Activated CD4-positive, alpha-beta memory T cell treated with anti-CD3 and anti-CD28 coated beads for 36 hours (primary cell): Measurements from ENCODE around the gene MAPKAPK5. TPM values are rescaled to one million over a fixed set of nuclear protein-coding genes. Genes with fewer than 3 reads are reported as not detected.

Source experiments
- CTCF ChIA-PET: fragments of 350-600 bp; sonication (Branson Sonifier 250); formaldehyde crosslinking; loops from one replicate; lab custom pipeline; 2021; ENCODE audit warnings: antibody characterized with exemption, inconsistent platforms; lab: Charles Lee
- POLR2A ChIA-PET: fragments of 350-600 bp; sonication (Branson Sonifier 250); formaldehyde crosslinking; loops from one replicate; lab custom pipeline; 2021; ENCODE audit warnings: antibody characterized with exemption; lab: Charles Lee
- DNase-seq: peaks from one replicate; pipeline ENCODE4 v3.0.0-alpha.2; 2020
- H3K27ac Mint-ChIP-seq: one replicate; pipeline ENCODE4 v1.8.0; 2021; ENCODE audit warnings: mixed read lengths
- H3K27me3 Mint-ChIP-seq: one replicate; pipeline ENCODE4 v1.8.0; 2021; ENCODE audit warnings: mixed read lengths
- H3K36me3 Mint-ChIP-seq: one replicate; pipeline ENCODE4 v1.8.0; 2021; ENCODE audit warnings: mixed read lengths
- H3K4me1 Mint-ChIP-seq: one replicate; pipeline ENCODE4 v1.8.0; 2021; ENCODE audit warnings: low read depth, mixed read lengths
- H3K4me3 Mint-ChIP-seq: one replicate; pipeline ENCODE4 v1.8.0; 2021; ENCODE audit warnings: mild to moderate bottlenecking, mixed read lengths
- H3K9me3 Mint-ChIP-seq: one replicate; pipeline ENCODE4 v1.8.0; 2021; ENCODE audit warnings: mixed read lengths
- intact Hi-C: fragments of 100-400 bp; cut with micrococcal nuclease; formaldehyde crosslinking; loops from one replicate; pipeline ENCODE4 v1.15.1; 2023
- total RNA-seq, 2 experiments: library from RNA; stranded (reverse); gene quantifications; one replicate each; pipeline ENCODE4 v1.2.3, GENCODE V29; 2021

MAPKAPK5 gene
- total RNA-seq, 2 experiments from 2014 or later = 53.7 to 53.9 TPM

DNA sequence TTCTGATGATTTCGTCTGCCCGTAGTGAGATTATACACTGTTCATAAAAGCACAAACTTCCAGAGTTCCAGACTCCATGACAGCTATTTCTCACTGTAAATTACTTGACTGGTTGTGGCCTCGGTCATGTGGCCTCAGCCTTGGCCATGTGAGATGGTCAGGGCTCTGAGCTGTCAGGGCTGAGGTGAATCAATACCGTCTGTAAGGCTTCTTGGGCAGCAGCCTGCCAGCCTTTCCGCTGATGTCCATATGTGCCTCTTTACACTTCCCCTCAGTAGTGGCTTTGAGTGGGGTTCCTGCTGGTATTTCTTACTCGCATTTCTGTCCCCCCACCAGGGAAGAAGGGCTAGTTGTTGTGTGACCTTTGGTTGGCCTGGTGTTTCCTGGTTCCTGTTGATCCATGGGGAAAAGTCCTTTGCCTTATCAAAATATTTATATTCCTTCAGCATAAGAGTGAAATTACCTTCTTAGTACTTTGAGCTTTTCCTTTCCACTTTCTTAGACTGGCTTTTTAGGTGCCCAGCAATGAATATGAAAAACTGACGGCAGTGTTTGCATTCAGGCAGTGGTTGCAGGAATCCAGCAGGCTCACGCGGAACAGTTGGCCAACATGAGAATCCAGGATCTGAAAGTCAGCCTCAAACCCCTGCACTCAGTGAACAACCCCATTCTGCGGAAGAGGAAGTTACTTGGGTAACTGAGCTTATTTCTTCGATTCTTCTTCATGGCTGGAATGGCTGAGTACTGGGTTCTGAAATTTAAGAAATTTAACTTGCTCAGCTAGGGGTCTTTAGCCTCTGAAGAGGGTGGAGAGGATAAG lies 46.1 kb downstream of the MAPKAPK5 start:
- intact Hi-C loops = no loop called here
- H3K36me3 Mint-ChIP-seq = peaks cover 59% of the 10 kb centered on the region
- CTCF ChIA-PET = interaction anchor here (1.4 kb wide), 1 partner anchor 75 kb away, joined by 3 read pairs; no protein-coding TSS in a partner anchor
- H3K4me1 Mint-ChIP-seq = no peaks in the 10 kb centered on the region
- no peak for DNase-seq
- H3K27ac Mint-ChIP-seq = no peak overlapping the region
- POLR2A ChIA-PET = no interaction called here
- no peak overlapping the region for H3K4me3 Mint-ChIP-seq
- H3K27me3 Mint-ChIP-seq = no peaks in the 10 kb centered on the region
- H3K9me3 Mint-ChIP-seq = no peaks in the 10 kb centered on the region

DNA sequence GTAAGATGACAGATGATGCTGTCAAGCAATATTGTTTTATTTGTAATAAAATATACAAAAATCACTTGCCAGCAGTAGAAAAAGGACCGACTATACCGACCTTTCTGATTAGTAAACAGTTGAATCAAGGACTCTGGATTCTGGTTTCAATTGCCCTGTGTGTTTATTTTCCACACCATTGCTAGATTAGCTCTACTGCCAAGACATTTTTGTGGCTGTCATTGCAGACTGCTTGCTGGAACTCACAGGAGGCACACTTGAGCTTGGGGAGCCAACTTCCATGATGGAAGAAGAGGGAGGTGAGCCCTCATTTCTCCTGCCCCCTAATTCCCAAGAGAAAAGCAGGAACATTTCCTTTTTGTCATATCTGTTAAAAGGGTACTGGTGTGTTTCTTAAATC lies 51.3 kb downstream of the MAPKAPK5 start:
- no peaks in the 10 kb centered on the region for H3K27me3 Mint-ChIP-seq
- H3K4me1 Mint-ChIP-seq = no peaks in the 10 kb centered on the region
- DNase-seq = no peak
- H3K4me3 Mint-ChIP-seq = no peak overlapping the region
- peaks cover 38% of the 10 kb centered on the region for H3K36me3 Mint-ChIP-seq
- no peak overlapping the region for H3K27ac Mint-ChIP-seq
- intact Hi-C loops = no loop called here
- H3K9me3 Mint-ChIP-seq = no peaks in the 10 kb centered on the region
- ChIA-PET POLR2A (no interaction called here), CTCF (interaction anchor here (0.7 kb wide), 1 partner anchor 21 kb away, joined by 3 read pairs; no protein-coding TSS in a partner anchor)

DNA sequence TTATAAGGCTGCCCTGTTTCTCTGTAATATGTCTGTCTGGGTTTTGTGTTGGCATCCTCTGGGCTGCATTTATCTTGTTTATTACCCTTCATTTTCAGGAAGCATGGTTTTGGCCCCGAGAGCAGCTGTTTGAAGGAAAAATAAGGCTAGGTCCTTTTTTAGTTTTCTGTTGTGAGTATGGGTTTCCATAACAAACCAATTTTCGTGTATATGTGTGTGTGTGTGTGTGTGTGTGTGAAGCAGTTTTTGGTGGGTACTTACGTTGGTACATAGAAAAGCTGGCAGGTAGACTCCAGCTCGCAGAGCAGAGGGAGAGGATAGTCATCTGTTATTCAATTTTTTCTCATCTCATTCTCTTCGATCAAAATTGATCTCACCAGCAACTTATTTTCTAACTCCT lies 52.5 kb downstream of the MAPKAPK5 start:
- Mint-ChIP-seq H3K4me1 (no peaks in the 10 kb centered on the region), H3K4me3 (no peak overlapping the region), H3K9me3 (no peaks in the 10 kb centered on the region), H3K36me3 (peaks cover 31% of the 10 kb centered on the region), H3K27ac (no peak overlapping the region), H3K27me3 (no peaks in the 10 kb centered on the region)
- DNase-seq = no peak
- POLR2A ChIA-PET = no interaction called here
- CTCF ChIA-PET = no interaction called here
- intact Hi-C loops = no loop called here

DNA sequence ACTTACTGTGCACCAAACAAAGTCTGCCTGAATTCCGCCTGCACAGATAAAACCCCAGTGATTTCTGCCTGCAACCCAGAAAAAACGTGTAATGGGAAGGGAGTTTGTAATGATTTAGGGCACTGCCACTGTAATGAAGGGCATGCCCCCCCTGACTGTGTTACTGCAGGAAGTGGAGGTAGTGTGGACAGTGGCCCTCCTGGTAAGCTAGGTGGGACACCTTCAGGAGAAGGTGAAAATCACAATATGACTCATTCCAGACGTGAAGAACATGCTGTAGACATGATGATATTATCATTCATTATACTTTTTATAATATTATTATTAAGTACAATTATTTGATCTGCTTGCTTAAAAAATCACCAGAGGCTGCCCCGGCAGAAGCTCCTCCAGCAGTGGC lies 59.2 kb downstream of the MAPKAPK5 start:
- no peaks in the 10 kb centered on the region for H3K27me3 Mint-ChIP-seq
- no peak overlapping the region for H3K4me3 Mint-ChIP-seq
- DNase-seq = no peak
- ChIA-PET CTCF (no interaction called here), POLR2A (no interaction called here)
- peaks cover 5% of the 10 kb centered on the region for H3K9me3 Mint-ChIP-seq
- H3K36me3 Mint-ChIP-seq = peaks cover 13% of the 10 kb centered on the region
- intact Hi-C loops = no loop called here
- H3K4me1 Mint-ChIP-seq = no peaks in the 10 kb centered on the region
- no peak overlapping the region for H3K27ac Mint-ChIP-seq

DNA sequence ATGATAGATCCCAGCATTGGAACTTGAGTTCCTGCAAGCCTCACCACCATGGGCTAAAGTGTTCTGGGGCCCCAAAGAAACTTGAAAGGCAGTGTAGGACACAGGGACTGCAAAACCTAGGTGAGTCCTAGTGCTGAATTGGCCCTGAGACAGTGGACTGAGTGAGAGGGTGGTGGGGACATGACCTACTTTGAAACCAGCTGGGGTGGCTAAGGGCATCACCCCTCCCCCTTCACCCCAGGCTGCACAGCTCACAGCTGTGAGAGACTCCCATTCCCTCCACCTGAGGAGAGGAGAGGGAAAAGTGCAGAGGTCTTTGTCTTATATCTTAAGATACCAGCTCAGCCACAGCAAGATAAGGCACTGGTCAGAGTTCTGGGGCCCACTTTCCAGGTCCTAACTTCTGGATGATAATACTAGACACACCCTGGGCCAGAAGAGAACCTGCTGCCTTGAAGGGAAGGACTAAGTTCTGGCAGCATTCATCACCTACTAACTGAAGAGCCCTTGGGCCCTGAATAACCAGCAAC lies 62.5 kb downstream of the MAPKAPK5 start:
- Mint-ChIP-seq H3K9me3 (peaks cover 20% of the 10 kb centered on the region), H3K4me3 (no peak overlapping the region), H3K27ac (no peak overlapping the region), H3K27me3 (no peaks in the 10 kb centered on the region), H3K4me1 (no peaks in the 10 kb centered on the region), H3K36me3 (peaks cover 22% of the 10 kb centered on the region)
- ChIA-PET POLR2A (no interaction called here), CTCF (no interaction called here)
- DNase-seq = no peak
- intact Hi-C loops = no loop called here

DNA sequence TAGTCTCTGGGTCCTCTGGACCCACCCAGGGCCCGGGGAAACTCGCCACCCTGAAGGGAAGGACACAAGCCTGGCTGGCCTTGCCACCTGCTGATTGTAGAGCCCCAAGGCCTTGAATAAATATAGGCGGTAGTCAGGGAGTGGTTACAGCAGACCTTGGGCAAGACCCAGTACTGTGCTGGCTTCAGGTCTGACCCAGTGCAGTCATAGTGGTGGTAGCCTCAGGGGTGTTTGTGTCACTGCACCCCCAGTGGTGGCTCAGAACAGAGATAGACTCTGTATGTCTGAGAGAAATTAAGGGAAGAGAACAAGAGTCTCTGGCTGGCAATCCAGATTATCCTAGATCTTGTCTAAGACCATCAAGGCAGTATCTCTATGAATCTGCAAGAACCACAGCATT lies 63.5 kb downstream of the MAPKAPK5 start:
- CTCF ChIA-PET = no interaction called here
- H3K27me3 Mint-ChIP-seq = no peaks in the 10 kb centered on the region
- H3K9me3 Mint-ChIP-seq = peaks cover 20% of the 10 kb centered on the region
- H3K27ac Mint-ChIP-seq = no peak overlapping the region
- H3K4me1 Mint-ChIP-seq = peaks cover 2% of the 10 kb centered on the region
- intact Hi-C loops = no loop called here
- no peak for DNase-seq
- H3K4me3 Mint-ChIP-seq = no peak overlapping the region
- POLR2A ChIA-PET = no interaction called here
- H3K36me3 Mint-ChIP-seq = peaks cover 26% of the 10 kb centered on the region

DNA sequence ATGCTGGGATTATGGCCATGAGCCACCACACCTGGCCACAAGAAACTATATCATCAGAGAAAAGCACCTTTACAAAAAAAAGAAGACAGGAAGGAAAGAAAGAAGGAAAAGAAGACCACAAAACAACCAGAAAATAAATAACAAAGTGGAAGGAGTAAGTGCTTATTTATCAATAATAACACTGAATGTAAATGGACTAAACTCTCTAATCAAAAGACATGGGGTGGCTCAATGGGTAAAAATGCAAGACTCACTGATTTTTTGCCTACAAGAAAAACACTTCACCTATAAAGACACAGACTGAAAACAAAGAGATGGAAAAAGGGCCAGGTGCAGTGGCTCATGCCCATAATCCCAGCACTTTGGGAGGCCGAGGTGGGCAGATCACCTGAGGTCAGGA lies 65.7 kb downstream of the MAPKAPK5 start:
- Mint-ChIP-seq H3K9me3 (peaks cover 20% of the 10 kb centered on the region), H3K36me3 (peaks cover 24% of the 10 kb centered on the region), H3K4me3 (no peak overlapping the region), H3K4me1 (peaks cover 4% of the 10 kb centered on the region), H3K27ac (no peak overlapping the region), H3K27me3 (no peaks in the 10 kb centered on the region)
- intact Hi-C loops = no loop called here
- no peak for DNase-seq
- ChIA-PET POLR2A (no interaction called here), CTCF (no interaction called here)

DNA sequence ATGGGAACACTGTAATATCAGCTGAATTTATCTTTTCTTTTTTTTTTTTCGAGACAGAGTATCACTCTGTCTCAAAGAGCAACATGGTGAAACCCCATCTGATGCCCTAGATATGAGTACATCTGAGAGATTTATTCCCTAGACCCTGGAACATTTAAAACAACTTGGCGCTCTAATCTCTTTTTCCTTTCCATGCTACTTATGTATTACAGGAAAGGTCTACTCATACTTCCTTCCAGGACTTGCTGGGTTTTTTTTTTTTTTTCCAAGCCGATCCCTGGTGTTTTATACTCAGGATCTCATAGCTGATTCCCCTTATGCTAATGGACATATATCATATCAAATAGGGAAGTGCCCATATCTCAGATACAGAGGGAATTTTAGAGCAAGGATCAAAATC lies 83.1 kb downstream of the MAPKAPK5 start:
- Mint-ChIP-seq H3K36me3 (no peaks in the 10 kb centered on the region), H3K4me3 (no peak overlapping the region), H3K27me3 (no peaks in the 10 kb centered on the region), H3K27ac (no peak overlapping the region), H3K9me3 (no peaks in the 10 kb centered on the region), H3K4me1 (no peaks in the 10 kb centered on the region)
- intact Hi-C loops = no loop called here
- DNase-seq = no peak
- CTCF ChIA-PET = no interaction called here
- POLR2A ChIA-PET = no interaction called here

DNA sequence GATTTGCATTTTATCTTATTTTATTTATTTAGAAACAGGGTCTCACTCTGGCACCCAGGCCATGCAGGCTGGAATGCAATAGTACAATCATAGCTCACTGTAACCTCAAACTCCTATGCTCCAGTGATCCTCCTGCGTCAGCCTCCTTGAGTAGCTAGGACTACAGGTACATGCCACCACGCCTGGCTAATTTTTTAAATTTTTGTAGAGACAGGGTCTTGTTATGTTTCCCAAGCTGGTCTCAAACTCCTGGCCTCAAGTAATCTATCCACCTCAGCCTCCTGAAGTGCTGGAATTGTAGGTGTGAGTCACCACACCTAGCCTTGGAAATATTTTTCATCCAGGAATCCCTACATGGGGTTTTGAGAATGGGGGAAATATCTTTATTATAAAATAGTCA lies 84.6 kb downstream of the MAPKAPK5 start:
- H3K36me3 Mint-ChIP-seq = no peaks in the 10 kb centered on the region
- POLR2A ChIA-PET = no interaction called here
- no peaks in the 10 kb centered on the region for H3K9me3 Mint-ChIP-seq
- H3K4me3 Mint-ChIP-seq = no peak overlapping the region
- intact Hi-C loops = no loop called here
- no peaks in the 10 kb centered on the region for H3K27me3 Mint-ChIP-seq
- H3K4me1 Mint-ChIP-seq = no peaks in the 10 kb centered on the region
- CTCF ChIA-PET = interaction anchor here (0.9 to 1.5 kb wide), 2 partner anchors 14 to 114 kb away, joined by 3 read pairs; no protein-coding TSS in a partner anchor
- H3K27ac Mint-ChIP-seq = no peak overlapping the region
- no peak for DNase-seq

DNA sequence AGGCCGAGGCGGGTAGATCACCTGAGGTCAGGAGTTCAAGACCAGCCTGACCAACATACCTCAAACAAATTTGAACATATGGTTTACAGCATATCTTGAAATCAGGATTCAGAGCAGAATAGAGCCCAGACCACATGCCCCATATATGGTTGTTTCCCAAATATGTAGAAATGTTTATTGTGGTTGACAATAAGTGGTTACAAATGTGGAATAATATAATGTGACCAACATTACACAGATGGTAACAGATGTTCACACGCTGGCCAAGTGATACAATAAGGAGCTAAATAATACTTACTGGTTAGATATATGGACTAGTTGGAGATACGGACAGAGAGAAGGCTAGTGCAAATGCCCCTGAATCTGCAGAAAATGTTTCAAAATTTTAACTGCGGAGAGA lies 85.3 kb downstream of the MAPKAPK5 start:
- intact Hi-C loops = no loop called here
- CTCF ChIA-PET = interaction anchor here (0.9 to 1.5 kb wide), 2 partner anchors 13 to 114 kb away, joined by 3 read pairs; no protein-coding TSS in a partner anchor

DNA sequence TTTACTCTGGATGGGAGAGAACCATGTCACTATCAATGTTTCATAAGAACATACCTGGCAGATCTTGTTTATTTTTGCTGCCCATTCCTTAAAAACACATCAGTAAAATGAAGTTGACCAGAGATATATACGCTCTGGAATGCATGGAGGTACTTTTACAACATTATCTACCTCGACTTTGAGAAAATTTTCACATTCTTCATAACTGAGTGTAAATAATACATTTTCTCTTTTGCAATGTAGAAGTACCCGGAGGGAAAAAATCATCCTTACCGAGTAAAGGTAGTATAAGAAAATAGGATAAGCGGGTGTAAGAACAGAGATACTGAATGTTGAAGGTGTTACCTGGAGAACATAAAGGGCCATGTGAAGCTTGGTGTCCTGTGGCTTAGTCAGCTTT lies 90.2 kb downstream of the MAPKAPK5 start:
- ChIA-PET CTCF (no interaction called here), POLR2A (no interaction called here)
- Mint-ChIP-seq H3K27me3 (no peaks in the 10 kb centered on the region), H3K9me3 (no peaks in the 10 kb centered on the region), H3K36me3 (peaks cover 2% of the 10 kb centered on the region), H3K27ac (no peak overlapping the region), H3K4me1 (no peaks in the 10 kb centered on the region), H3K4me3 (no peak overlapping the region)
- no peak for DNase-seq
- intact Hi-C loops = no loop called here

More for the DNA sequence above, 85.3 kb downstream of the MAPKAPK5 start:
- no peak for DNase-seq
- no peaks in the 10 kb centered on the region for H3K9me3 Mint-ChIP-seq
- peaks cover 2% of the 10 kb centered on the region for H3K36me3 Mint-ChIP-seq
- POLR2A ChIA-PET = no interaction called here
- no peak overlapping the region for H3K4me3 Mint-ChIP-seq
- no peaks in the 10 kb centered on the region for H3K27me3 Mint-ChIP-seq
- no peak overlapping the region for H3K27ac Mint-ChIP-seq
- no peaks in the 10 kb centered on the region for H3K4me1 Mint-ChIP-seq

DNA sequence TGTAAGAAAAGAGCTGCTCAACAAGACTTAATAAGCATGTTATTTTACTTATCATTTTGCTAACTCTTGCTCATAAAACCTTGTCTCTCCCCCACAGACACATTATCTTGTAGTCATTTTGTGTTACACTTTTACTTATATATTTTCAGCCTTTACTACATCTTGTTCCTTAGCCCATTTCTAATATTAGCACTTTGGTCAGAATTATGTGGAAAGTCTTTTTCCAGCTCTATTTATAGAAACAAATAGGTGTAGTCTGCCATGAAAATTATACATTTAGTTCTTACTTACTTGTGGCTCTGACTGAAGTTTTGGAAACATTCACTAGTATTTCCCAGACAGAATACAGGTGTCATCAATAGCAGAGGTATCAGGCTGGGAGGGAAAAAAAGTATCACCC lies 94.8 kb downstream of the MAPKAPK5 start:
- H3K27ac Mint-ChIP-seq = no peak overlapping the region
- no peaks in the 10 kb centered on the region for H3K4me1 Mint-ChIP-seq
- H3K27me3 Mint-ChIP-seq = no peaks in the 10 kb centered on the region
- H3K9me3 Mint-ChIP-seq = no peaks in the 10 kb centered on the region
- intact Hi-C loops = no loop called here
- no peak overlapping the region for H3K4me3 Mint-ChIP-seq
- peaks cover 2% of the 10 kb centered on the region for H3K36me3 Mint-ChIP-seq
- DNase-seq = no peak
- POLR2A ChIA-PET = no interaction called here
- CTCF ChIA-PET = interaction anchor here (1.2 to 1.5 kb wide), 2 partner anchors 261 to 305 kb away, joined by 3 read pairs; no protein-coding TSS in a partner anchor
